ENCODE data around the gene NRG3.

NRG3 gene

DNA sequence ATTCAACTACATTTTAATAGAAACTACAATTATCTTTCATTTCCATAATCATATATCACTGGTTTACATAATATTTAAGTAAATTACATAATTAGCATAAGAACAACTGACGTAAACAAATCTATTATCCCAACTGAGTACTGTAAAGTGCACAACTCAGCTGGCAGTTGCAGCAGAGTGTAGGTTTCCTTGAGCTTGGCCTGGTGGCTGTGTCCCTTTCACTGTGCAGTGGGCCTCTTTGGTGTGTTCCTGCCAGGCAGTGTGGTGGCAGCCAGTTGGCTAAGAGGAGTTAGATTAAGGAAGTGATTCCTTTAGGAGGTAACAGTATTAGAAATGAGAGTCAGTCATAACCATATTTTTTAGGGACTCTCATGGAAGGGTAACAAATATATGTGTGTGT is 7.0 kb downstream of the NRG3 start:
- H3K27me3 ChIP-seq (ENCODE audit: control insufficient read depth, low read length): no peaks in the 10 kb centered on the region
- no peak for TF ChIP-seq EZH2phosphoT487 (IDR thresholded peaks at IDR 0.05; ENCODE audit: borderline replicate concordance, low read length)
- H3K27ac ChIP-seq (ENCODE audit: low read depth, low read length): no peak overlapping the region

DNA sequence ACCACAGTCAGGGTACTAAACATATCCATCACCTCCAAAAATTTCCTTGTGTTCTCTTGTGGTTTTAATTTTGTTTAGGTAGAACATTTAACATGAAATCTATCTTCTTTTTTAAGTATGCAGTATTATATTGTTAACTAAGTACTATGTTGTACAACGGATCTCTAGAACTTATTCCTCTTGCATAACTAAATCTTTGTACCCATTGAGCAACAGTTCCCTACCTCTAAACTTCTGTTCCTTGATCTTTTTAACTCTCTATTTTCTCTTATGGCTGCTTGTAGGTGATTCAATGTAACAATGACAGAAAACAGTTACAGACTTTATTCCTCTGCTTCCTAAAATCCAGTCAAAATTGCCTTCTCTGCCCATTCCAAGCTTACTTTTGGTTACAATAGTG is 9.9 kb downstream of the NRG3 start:
- H3K9me2 ChIP-seq (replicated peaks; ENCODE audit: control insufficient read depth, low read length): no peaks in the 10 kb centered on the region
- H3K4me2 ChIP-seq (ENCODE audit: low read length): no peak overlapping the region
- no peak overlapping the region for H3K4me3 ChIP-seq (ENCODE audit: low read length)
- H3K79me2 ChIP-seq (ENCODE audit: control insufficient read depth, low read length): no peaks in the 10 kb centered on the region
- no peak overlapping the region for H3K27ac ChIP-seq (ENCODE audit: low read depth, low read length)
- H3K27me3 ChIP-seq (ENCODE audit: control insufficient read depth, low read length): no peaks in the 10 kb centered on the region
- no peak for TF ChIP-seq EZH2phosphoT487 (IDR thresholded peaks at IDR 0.05; ENCODE audit: borderline replicate concordance, low read length)
- TF ChIP-seq, protein P1, sequence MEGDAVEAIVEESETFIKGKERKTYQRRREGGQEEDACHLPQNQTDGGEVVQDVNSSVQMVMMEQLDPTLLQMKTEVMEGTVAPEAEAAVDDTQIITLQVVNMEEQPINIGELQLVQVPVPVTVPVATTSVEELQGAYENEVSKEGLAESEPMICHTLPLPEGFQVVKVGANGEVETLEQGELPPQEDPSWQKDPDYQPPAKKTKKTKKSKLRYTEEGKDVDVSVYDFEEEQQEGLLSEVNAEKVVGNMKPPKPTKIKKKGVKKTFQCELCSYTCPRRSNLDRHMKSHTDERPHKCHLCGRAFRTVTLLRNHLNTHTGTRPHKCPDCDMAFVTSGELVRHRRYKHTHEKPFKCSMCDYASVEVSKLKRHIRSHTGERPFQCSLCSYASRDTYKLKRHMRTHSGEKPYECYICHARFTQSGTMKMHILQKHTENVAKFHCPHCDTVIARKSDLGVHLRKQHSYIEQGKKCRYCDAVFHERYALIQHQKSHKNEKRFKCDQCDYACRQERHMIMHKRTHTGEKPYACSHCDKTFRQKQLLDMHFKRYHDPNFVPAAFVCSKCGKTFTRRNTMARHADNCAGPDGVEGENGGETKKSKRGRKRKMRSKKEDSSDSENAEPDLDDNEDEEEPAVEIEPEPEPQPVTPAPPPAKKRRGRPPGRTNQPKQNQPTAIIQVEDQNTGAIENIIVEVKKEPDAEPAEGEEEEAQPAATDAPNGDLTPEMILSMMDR (IDR thresholded peaks at IDR 0.05; ENCODE audit: low read depth, low read length, poor library complexity, severe bottlenecking): no peak
- no peaks in the 10 kb centered on the region for H3K4me1 ChIP-seq (ENCODE audit: control insufficient read depth, low read length)
- no peaks in the 10 kb centered on the region for H3K36me3 ChIP-seq (ENCODE audit: control insufficient read depth, low read length)
- no peaks in the 10 kb centered on the region for H3F3A ChIP-seq (ENCODE audit: control insufficient read depth, insufficient read depth)
- H4K20me1 ChIP-seq (ENCODE audit: control insufficient read depth, insufficient read depth, low read depth, low read length): no peaks in the 10 kb centered on the region
- H3K9me3 ChIP-seq (ENCODE audit: control insufficient read depth, insufficient read depth, low read length): no peaks in the 10 kb centered on the region

More for the DNA sequence above, 7.0 kb downstream of the NRG3 start:
- no peaks in the 10 kb centered on the region for H3K9me2 ChIP-seq (replicated peaks; ENCODE audit: control insufficient read depth, low read length)
- H3K9me3 ChIP-seq (ENCODE audit: control insufficient read depth, insufficient read depth, low read length): no peaks in the 10 kb centered on the region; the same call in 1 of the 2 replicates
- H3F3A ChIP-seq (ENCODE audit: control insufficient read depth, insufficient read depth): no peaks in the 10 kb centered on the region
- H4K20me1 ChIP-seq (ENCODE audit: control insufficient read depth, insufficient read depth, low read depth, low read length): no peaks in the 10 kb centered on the region
- no peaks in the 10 kb centered on the region for H3K79me2 ChIP-seq (ENCODE audit: control insufficient read depth, low read length)
- H3K36me3 ChIP-seq (ENCODE audit: control insufficient read depth, low read length): no peaks in the 10 kb centered on the region
- no peaks in the 10 kb centered on the region for H3K4me1 ChIP-seq (ENCODE audit: control insufficient read depth, low read length)
- H3K4me2 ChIP-seq (ENCODE audit: low read length): no peak overlapping the region
- H3K4me3 ChIP-seq (ENCODE audit: low read length): no peak overlapping the region

DNA sequence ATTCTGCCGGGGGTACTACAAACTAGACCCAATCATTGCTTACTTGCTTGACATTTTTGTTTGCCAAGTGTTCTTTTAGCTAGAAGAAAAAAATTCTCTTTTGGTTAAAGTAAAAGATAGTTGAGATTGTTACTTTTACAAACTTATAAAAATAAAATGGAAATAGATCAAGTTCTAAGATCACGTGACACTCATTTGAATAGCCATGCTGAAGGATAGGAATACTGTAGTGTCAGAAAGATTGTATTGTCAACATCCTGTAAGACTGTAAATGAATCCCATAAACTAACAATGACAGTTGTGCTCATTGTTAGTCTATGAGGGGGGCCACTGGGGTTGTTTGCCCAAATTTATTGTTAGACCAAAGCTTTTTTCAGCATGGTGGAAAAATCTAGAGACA is 10.5 kb downstream of the NRG3 start:
- no peaks in the 10 kb centered on the region for H3F3A ChIP-seq (ENCODE audit: control insufficient read depth, insufficient read depth)
- no peaks in the 10 kb centered on the region for H4K20me1 ChIP-seq (ENCODE audit: control insufficient read depth, insufficient read depth, low read depth, low read length)
- no peaks in the 10 kb centered on the region for H3K79me2 ChIP-seq (ENCODE audit: control insufficient read depth, low read length)
- no peak for TF ChIP-seq EZH2phosphoT487 (IDR thresholded peaks at IDR 0.05; ENCODE audit: borderline replicate concordance, low read length)
- TF ChIP-seq, protein P1 (IDR thresholded peaks at IDR 0.05; ENCODE audit: low read depth, low read length, poor library complexity, severe bottlenecking): no peak
- H3K4me3 ChIP-seq (ENCODE audit: low read length): no peak overlapping the region
- H3K9me2 ChIP-seq (replicated peaks; ENCODE audit: control insufficient read depth, low read length): no peaks in the 10 kb centered on the region
- no peaks in the 10 kb centered on the region for H3K36me3 ChIP-seq (ENCODE audit: control insufficient read depth, low read length)
- H3K4me1 ChIP-seq (ENCODE audit: control insufficient read depth, low read length): no peaks in the 10 kb centered on the region
- no peak overlapping the region for H3K27ac ChIP-seq (ENCODE audit: low read depth, low read length)
- H3K27me3 ChIP-seq (ENCODE audit: control insufficient read depth, low read length): no peaks in the 10 kb centered on the region
- H3K4me2 ChIP-seq (ENCODE audit: low read length): no peak overlapping the region
- no peaks in the 10 kb centered on the region for H3K9me3 ChIP-seq (ENCODE audit: control insufficient read depth, insufficient read depth, low read length)

DNA sequence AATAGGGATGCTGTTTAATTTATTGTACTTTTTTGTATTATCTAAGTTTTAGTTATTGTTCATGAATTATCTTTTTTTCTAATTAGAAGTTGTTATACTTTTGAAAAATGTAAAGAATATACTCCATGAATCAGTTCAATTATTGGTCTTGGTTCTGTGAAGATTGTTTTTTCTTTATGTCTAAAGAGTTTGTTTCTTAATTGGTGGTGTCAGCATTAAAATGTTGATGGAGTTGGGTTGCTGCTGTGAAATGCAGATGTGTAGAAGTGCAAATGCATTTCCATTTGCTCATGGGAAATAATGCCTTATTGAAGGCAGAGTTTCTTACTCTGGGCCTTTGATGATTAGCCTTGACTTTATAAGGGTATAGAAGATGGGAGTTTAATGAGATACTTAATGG is 11.9 kb downstream of the NRG3 start:
- no peaks in the 10 kb centered on the region for H3K36me3 ChIP-seq (ENCODE audit: control insufficient read depth, low read length)

More for the DNA sequence above, 11.9 kb downstream of the NRG3 start:
- no peak for TF ChIP-seq EZH2phosphoT487 (IDR thresholded peaks at IDR 0.05; ENCODE audit: borderline replicate concordance, low read length)
- TF ChIP-seq, protein P1 (IDR thresholded peaks at IDR 0.05; ENCODE audit: low read depth, low read length, poor library complexity, severe bottlenecking): no peak
- no peaks in the 10 kb centered on the region for H3K79me2 ChIP-seq (ENCODE audit: control insufficient read depth, low read length)
- H3K9me2 ChIP-seq (replicated peaks; ENCODE audit: control insufficient read depth, low read length): no peaks in the 10 kb centered on the region
- H3K4me2 ChIP-seq (ENCODE audit: low read length): no peak overlapping the region
- no peaks in the 10 kb centered on the region for H3F3A ChIP-seq (ENCODE audit: control insufficient read depth, insufficient read depth)
- H3K9me3 ChIP-seq (ENCODE audit: control insufficient read depth, insufficient read depth, low read length): no peaks in the 10 kb centered on the region
- H3K4me1 ChIP-seq (ENCODE audit: control insufficient read depth, low read length): no peaks in the 10 kb centered on the region
- H4K20me1 ChIP-seq (ENCODE audit: control insufficient read depth, insufficient read depth, low read depth, low read length): no peaks in the 10 kb centered on the region
- H3K4me3 ChIP-seq (ENCODE audit: low read length): no peak overlapping the region
- no peaks in the 10 kb centered on the region for H3K27me3 ChIP-seq (ENCODE audit: control insufficient read depth, low read length)
- H3K27ac ChIP-seq (ENCODE audit: low read depth, low read length): no peak overlapping the region

Measured in DOHH2 (cell line).